DOHH2 (cell line): Measurements from ENCODE around the gene GABRG1.

Experiments
- CTCF ChIP-seq: fragments of 200-600 bp; sonication (generic); IDR thresholded peaks from one replicate; pipeline ENCODE4 v1.5.1; 2014; ENCODE audit warnings: antibody characterized with exemption, mild to moderate bottlenecking, low read depth, low read length; ENCODE audit not compliant: poor library complexity, severe bottlenecking
- EZH2phosphoT487 ChIP-seq: fragments of 200-600 bp; sonication (generic); IDR thresholded peaks from 2 replicates; pipeline ENCODE4 v1.6.1; 2017; ENCODE audit warnings: borderline replicate concordance, mild to moderate bottlenecking, antibody characterized with exemption, low read length, moderate library complexity, mixed read lengths

- TF ChIP-seq CTCF = no peak
- no peak for TF ChIP-seq EZH2phosphoT487
Observed at GRCh38 chr4:46032056-46032455, 91.8 kb downstream of the GABRG1 start.
